SK-N-SH (cell line): ENCODE measurements around the gene CIAO2B.

ENCODE experiments used
- CHD2 ChIP-seq: fragments of 150-350 bp; IDR thresholded peaks from 2 replicates; pipeline ENCODE4 v1.6.1; 2018; ENCODE audit warnings: low read length; ENCODE audit not compliant: partially characterized antibody
- EP300 ChIP-seq, 2 experiments: IDR thresholded peaks; 2 replicates each; pipeline versions ENCODE4 v1.4.0 to v1.6.1; 2012; ENCODE audit warnings: borderline replicate concordance in 1 of 2, low read depth in 1 of 2, low read length in 1 of 2
- FOXJ3 ChIP-seq: sonication (generic); formaldehyde crosslinking; IDR thresholded peaks from 2 replicates; pipeline ENCODE4 v1.5.1; 2020; ENCODE audit warnings: mild to moderate bottlenecking, missing genetic modification reagents
- GATA2 ChIP-seq: sonication (generic); formaldehyde crosslinking; IDR thresholded peaks from 2 replicates; pipeline ENCODE4 v1.5.0; 2020; ENCODE audit warnings: mild to moderate bottlenecking, missing genetic modification reagents
- JUND ChIP-seq: IDR thresholded peaks from 2 replicates; pipeline ENCODE4 v1.4.0; 2012
- RFX5 ChIP-seq: IDR thresholded peaks from 2 replicates; pipeline ENCODE4 v1.6.1; 2012; ENCODE audit warnings: mild to moderate bottlenecking, improper control_type of control experiment, low read length
- TF ChIP-seq, protein P1 (sequence below): fragments of 200-600 bp; sonication (generic); IDR thresholded peaks from 2 replicates; pipeline ENCODE4 v1.6.1; 2017; ENCODE audit warnings: antibody characterized with exemption, mild to moderate bottlenecking, moderate library complexity
- TF ChIP-seq, protein P2 (sequence below): fragments of 150-350 bp; IDR thresholded peaks from 2 replicates; pipeline ENCODE4 v1.6.1; 2017; ENCODE audit warnings: antibody characterized with exemption, low read length, low read depth, borderline replicate concordance

GRCh38 chr16:66902648-66903543, 31.3 kb downstream of the CIAO2B start:
- TF ChIP-seq GATA2 (CRISPR knock-in tag) (no peak), FOXJ3 (CRISPR knock-in tag) (no peak), EP300 (IDR thresholded peaks at IDR 0.05; ENCODE audit: borderline replicate concordance in 1 of 2, low read depth in 1 of 2, low read length in 1 of 2) (no peak), RFX5 (no peak), CHD2 (no peak), JUND (no peak)
- TF ChIP-seq, protein P1, sequence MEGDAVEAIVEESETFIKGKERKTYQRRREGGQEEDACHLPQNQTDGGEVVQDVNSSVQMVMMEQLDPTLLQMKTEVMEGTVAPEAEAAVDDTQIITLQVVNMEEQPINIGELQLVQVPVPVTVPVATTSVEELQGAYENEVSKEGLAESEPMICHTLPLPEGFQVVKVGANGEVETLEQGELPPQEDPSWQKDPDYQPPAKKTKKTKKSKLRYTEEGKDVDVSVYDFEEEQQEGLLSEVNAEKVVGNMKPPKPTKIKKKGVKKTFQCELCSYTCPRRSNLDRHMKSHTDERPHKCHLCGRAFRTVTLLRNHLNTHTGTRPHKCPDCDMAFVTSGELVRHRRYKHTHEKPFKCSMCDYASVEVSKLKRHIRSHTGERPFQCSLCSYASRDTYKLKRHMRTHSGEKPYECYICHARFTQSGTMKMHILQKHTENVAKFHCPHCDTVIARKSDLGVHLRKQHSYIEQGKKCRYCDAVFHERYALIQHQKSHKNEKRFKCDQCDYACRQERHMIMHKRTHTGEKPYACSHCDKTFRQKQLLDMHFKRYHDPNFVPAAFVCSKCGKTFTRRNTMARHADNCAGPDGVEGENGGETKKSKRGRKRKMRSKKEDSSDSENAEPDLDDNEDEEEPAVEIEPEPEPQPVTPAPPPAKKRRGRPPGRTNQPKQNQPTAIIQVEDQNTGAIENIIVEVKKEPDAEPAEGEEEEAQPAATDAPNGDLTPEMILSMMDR = no peak
- TF ChIP-seq, protein P2, sequence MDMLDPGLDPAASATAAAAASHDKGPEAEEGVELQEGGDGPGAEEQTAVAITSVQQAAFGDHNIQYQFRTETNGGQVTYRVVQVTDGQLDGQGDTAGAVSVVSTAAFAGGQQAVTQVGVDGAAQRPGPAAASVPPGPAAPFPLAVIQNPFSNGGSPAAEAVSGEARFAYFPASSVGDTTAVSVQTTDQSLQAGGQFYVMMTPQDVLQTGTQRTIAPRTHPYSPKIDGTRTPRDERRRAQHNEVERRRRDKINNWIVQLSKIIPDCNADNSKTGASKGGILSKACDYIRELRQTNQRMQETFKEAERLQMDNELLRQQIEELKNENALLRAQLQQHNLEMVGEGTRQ = no peak
